ENCODE data around the gene P2RY6. TPM values are rescaled to one million over a fixed set of nuclear protein-coding genes. Genes with fewer than 3 reads are reported as not detected.

The P2RY6 gene
- total and polyA plus RNA-seq, 2 experiments from 2014 or later = 0.76 to 0.99 TPM

DNA sequence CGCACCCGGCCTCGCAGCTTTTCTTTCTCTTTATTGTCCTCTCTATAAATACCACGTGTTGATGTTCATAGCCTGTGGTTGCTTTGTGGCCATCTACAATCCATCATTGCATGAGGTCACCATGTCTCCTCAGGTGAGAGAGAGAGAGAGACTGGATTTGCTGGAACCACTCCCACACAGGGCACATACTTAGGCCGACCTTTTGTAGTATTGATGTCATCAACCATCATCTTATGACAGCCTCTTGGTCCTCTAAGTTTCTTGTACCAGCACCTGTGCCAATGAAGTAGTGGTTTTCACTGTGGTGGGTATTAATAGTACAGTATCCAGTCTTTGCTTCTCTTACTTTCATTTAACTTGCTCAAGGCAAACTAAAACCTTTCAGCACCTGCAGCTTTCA is 22.8 kb upstream of the P2RY6 start:
- 89 to 92% methylated on average over 5 of the region's 5 CpGs for WGBS, 2 experiments (ENCODE audit: low coverage in 1 of 2, low lambda C conversion rate in 2 of 2, missing lambda C conversion rate in 2 of 2)
- no peak for DNase-seq

DNA sequence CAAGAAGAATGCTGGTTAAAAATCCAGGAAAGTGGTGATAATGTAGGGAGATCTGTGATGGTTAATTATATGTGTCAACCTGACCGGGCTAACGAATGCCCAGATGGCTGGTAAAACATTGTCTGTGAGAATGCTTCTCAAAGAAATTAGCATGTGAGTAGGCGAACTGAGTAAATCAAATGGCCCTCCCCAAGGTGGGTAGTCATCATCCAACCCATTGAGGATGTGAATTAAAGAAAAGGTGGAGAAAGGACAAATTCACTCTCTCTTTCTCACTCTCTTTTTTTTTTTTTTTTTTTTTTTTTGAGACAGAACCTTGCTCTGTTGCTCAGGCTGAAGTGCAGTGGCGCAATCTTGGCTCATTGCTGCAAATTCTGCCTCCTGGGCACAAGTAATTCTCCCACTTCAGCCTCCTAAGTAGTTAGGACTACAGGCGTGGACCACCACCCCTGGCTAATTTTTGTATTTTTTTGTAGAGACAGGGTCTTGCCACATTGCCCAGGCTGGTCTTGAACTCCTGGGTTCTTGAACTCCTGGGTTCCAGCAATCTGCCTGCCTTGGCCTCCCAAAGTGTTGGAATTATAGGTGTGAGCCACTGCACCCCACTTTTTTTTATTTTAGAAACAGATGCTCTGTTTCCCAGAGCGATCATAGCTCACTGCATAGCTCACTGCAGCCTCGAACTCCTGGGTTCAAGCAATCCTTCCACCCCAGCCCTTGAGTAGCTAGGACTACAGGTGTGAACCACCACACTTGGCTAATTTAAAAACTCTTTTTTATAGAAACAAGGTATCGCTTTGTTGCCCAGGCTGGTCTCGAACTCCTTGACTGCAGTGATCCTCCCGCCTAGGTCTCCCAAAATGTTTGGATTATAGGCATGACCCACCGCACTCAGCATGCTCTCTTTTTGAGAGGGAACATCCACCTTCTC is 22.0 kb upstream of the P2RY6 start:
- TF ChIP-seq EZH2phosphoT487 (IDR thresholded peaks at IDR 0.05; ENCODE audit: insufficient read depth, low read depth) = no peak
- no peak for TF ChIP-seq EZH2 (IDR thresholded peaks at IDR 0.05; ENCODE audit: insufficient read depth, poor library complexity, severe bottlenecking)
- no peaks in the 10 kb centered on the region for H3K36me3 ChIP-seq (ENCODE audit: low read depth)
- H2AFZ ChIP-seq = no peak overlapping the region
- H3F3A ChIP-seq (ENCODE audit: insufficient read depth) = no peaks in the 10 kb centered on the region
- H3K9ac ChIP-seq = no peak overlapping the region
- H3K79me2 ChIP-seq (ENCODE audit: insufficient read depth) = no peaks in the 10 kb centered on the region
- H3K4me2 ChIP-seq (ENCODE audit: unreplicated experiment) = no peak overlapping the region
- no peaks in the 10 kb centered on the region for H3K27me3 ChIP-seq (replicated peaks; ENCODE audit: insufficient read depth)
- H3K9me2 ChIP-seq (ENCODE audit: insufficient read depth) = no peaks in the 10 kb centered on the region
- H3K9me3 ChIP-seq (ENCODE audit: low read depth) = no peaks in the 10 kb centered on the region
- no peaks in the 10 kb centered on the region for H4K20me1 ChIP-seq (ENCODE audit: insufficient read depth)
- H3K4me3 ChIP-seq = no peak overlapping the region
- WGBS, 2 experiments (ENCODE audit: low coverage in 1 of 2, low lambda C conversion rate in 2 of 2, missing lambda C conversion rate in 2 of 2) = 83 to 85% methylated on average over 11 of the region's 11 CpGs
- in situ Hi-C loops (cut with MboI) = no loop called here
- H3K27ac ChIP-seq = no peak overlapping the region
- H3K4me1 ChIP-seq (ENCODE audit: insufficient read depth) = no peaks in the 10 kb centered on the region
- DNase-seq = no peak

More for the DNA sequence above, 22.8 kb upstream of the P2RY6 start:
- Histone ChIP-seq H3K27me3 (replicated peaks; ENCODE audit: insufficient read depth) (no peaks in the 10 kb centered on the region), H3K4me3 (no peak overlapping the region), H3F3A (ENCODE audit: insufficient read depth) (no peaks in the 10 kb centered on the region), H3K36me3 (ENCODE audit: low read depth) (no peaks in the 10 kb centered on the region), H3K4me2 (ENCODE audit: unreplicated experiment) (no peak overlapping the region), H3K9me3 (ENCODE audit: low read depth) (no peaks in the 10 kb centered on the region), H3K9ac (no peak overlapping the region), H2AFZ (no peak overlapping the region), H3K9me2 (ENCODE audit: insufficient read depth) (no peaks in the 10 kb centered on the region), H4K20me1 (ENCODE audit: insufficient read depth) (no peaks in the 10 kb centered on the region), H3K79me2 (ENCODE audit: insufficient read depth) (no peaks in the 10 kb centered on the region), H3K4me1 (ENCODE audit: insufficient read depth) (no peaks in the 10 kb centered on the region), H3K27ac (no peak overlapping the region)
- in situ Hi-C loops (cut with MboI) = no loop called here
- TF ChIP-seq EZH2phosphoT487 (IDR thresholded peaks at IDR 0.05; ENCODE audit: insufficient read depth, low read depth) (no peak), EZH2 (IDR thresholded peaks at IDR 0.05; ENCODE audit: insufficient read depth, poor library complexity, severe bottlenecking) (no peak)

DNA sequence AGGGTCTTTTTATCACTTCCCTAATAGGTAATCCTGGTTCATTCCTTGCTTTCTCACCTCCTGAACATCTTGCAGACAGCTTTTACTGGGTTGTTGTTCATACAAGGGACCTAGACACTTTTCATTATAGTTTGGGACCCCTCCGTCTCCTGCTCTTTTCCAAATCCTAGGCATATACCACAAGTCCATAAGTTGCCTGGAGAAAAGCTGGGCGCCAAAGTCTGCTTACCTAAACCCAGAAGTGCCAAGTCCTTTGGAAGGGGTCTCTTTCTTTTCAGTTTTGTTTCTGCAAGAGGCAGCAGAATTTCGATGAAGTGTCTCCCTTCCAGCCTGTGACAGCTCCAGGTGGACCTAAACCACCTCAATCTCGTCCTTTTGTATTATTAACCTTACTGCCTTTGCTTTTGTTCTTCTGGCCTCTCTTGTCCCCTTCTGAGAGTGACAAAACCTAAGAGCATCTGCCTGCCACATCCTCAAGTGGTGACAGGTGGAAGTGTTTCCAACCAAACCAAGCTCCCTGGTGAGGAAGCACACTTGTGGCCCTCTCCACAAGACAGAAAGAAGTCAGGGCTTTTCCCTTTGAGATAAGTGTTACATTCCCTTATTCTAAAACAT is 19.5 kb upstream of the P2RY6 start:
- 85% methylated on average over 4 of the region's 4 CpGs for WGBS, 2 experiments (ENCODE audit: low coverage in 1 of 2, low lambda C conversion rate in 2 of 2, missing lambda C conversion rate in 2 of 2)
- in situ Hi-C loops (cut with MboI) = no loop called here

DNA sequence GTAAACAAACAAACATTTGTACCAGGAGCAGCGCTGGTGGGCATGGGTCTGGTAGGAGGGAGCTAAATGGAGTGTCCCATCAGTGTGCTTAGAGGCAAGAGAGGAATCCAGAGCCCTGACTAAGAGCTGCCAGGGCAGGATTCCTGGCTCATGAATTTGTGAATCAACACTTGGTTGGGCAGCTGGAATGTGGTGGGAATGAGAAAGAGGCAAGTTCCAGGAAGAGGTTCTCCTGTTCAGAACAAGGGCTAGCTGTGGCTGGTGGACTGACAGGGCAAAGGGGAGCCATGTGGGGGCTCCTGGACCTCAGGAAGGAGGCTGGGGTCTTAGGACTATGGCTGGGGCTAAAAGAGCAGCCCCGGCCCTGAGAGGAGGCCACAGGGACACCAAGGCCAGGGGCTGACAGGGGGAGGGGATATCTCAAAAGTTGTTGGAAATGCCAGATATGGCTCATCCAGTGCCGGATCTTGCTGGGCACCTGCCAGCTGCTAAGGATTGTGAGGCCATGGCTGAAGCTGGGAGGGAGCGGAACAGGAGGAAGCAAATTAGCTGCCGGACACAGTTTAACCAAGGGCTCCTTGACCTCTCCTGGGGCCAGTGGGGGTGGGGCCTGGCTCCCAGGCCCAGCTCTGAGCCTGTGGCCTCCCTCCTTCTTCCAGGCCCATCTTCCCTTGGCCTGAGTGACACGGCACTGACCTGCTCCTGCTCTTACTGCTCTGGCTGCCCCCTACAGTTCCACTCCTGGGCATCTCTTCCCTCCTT is 14.6 kb upstream of the P2RY6 start:
- Histone ChIP-seq H3K9ac (peak overlapping the region; percentile 74), H3K79me2 (ENCODE audit: insufficient read depth) (no peaks in the 10 kb centered on the region), H3K27me3 (replicated peaks; ENCODE audit: insufficient read depth) (no peaks in the 10 kb centered on the region), H3K4me1 (ENCODE audit: insufficient read depth) (peaks cover 30% of the 10 kb centered on the region), H3F3A (ENCODE audit: insufficient read depth) (peaks cover 18% of the 10 kb centered on the region; the same call in 1 of the 2 replicates), H3K4me3 (peak overlapping the region; percentile 52), H4K20me1 (ENCODE audit: insufficient read depth) (no peaks in the 10 kb centered on the region), H3K27ac (peak overlapping the region; percentile 96), H3K36me3 (ENCODE audit: low read depth) (no peaks in the 10 kb centered on the region), H2AFZ (peak overlapping the region; percentile 82), H3K9me3 (ENCODE audit: low read depth) (no peaks in the 10 kb centered on the region), H3K4me2 (ENCODE audit: unreplicated experiment) (peak overlapping the region; percentile 83), H3K9me2 (ENCODE audit: insufficient read depth) (no peaks in the 10 kb centered on the region)
- WGBS, 2 experiments (ENCODE audit: low coverage in 1 of 2, low lambda C conversion rate in 2 of 2, missing lambda C conversion rate in 2 of 2) = 29 to 31% methylated on average over 6 of the region's 6 CpGs
- in situ Hi-C loops (cut with MboI) = no loop called here
- no peak for TF ChIP-seq EZH2 (IDR thresholded peaks at IDR 0.05; ENCODE audit: insufficient read depth, poor library complexity, severe bottlenecking)
- no peak for TF ChIP-seq EZH2phosphoT487 (IDR thresholded peaks at IDR 0.05; ENCODE audit: insufficient read depth, low read depth)
- DNase-seq = peak; percentile 97

More for the DNA sequence above, 19.5 kb upstream of the P2RY6 start:
- Histone ChIP-seq H3K79me2 (ENCODE audit: insufficient read depth) (no peaks in the 10 kb centered on the region), H3K9ac (no peak overlapping the region), H3K27me3 (replicated peaks; ENCODE audit: insufficient read depth) (no peaks in the 10 kb centered on the region), H3K4me3 (no peak overlapping the region), H3K4me2 (ENCODE audit: unreplicated experiment) (no peak overlapping the region), H3K4me1 (ENCODE audit: insufficient read depth) (peaks cover 17% of the 10 kb centered on the region), H2AFZ (0 out of 2 replicates have a peak overlapping the region, but pooled peaks have one; percentile 45), H4K20me1 (ENCODE audit: insufficient read depth) (no peaks in the 10 kb centered on the region), H3K9me3 (ENCODE audit: low read depth) (no peaks in the 10 kb centered on the region), H3K27ac (no peak overlapping the region), H3F3A (ENCODE audit: insufficient read depth) (0 out of 2 replicates have a peak, but pooled peaks cover 7% of the 10 kb centered on the region), H3K9me2 (ENCODE audit: insufficient read depth) (no peaks in the 10 kb centered on the region), H3K36me3 (ENCODE audit: low read depth) (no peaks in the 10 kb centered on the region)
- TF ChIP-seq EZH2phosphoT487 (IDR thresholded peaks at IDR 0.05; ENCODE audit: insufficient read depth, low read depth) (no peak), EZH2 (IDR thresholded peaks at IDR 0.05; ENCODE audit: insufficient read depth, poor library complexity, severe bottlenecking) (no peak)
- DNase-seq = no peak

Data from GM23248 (cell line).